ENCODE results near the gene MPPED1. TPM values are rescaled to one million over a fixed set of nuclear protein-coding genes. Genes with fewer than 3 reads are reported as not detected.

MPPED1 gene
- total and polyA plus RNA-seq, 2 of the 13 experiments (the other 11 are each of a cell fraction or from before 2014, with no cell fraction given), result 0.77 TPM; not detected in 1

DNA sequence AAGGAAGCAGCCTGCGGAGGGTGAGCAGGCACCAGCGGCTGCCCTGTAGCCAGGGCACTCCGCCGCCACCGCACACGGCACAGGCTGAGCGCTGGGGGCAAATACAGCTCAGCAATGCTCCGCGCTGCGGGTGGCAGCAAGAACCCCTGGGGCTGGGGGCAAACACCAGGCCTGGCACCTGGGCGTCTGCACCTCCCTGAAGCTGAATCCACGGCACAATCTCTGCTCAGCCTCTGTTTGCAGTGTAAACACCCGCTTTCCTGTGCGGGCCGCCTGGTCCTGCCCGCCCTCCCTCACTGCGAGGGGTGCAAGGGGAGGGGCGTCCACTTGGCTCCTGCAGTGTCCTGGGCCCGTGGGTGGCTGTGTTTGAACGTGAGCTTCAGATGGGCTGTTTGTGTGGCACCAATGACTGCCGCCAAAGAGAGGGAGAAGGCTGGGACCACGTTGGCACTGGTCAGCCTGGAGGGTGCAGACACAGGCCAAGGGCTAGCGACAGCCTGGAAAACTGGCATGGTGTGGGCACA lies 14.8 kb upstream of the MPPED1 start (continued):
- TF ChIP-seq PRMT3 (CRISPR knock-in tag; IDR thresholded peaks at IDR 0.05; ENCODE audit: borderline replicate concordance, low read depth) (no peak), ZNF124 (CRISPR knock-in tag; IDR thresholded peaks at IDR 0.05) (no peak), ZNF557 (CRISPR knock-in tag; IDR thresholded peaks at IDR 0.05) (no peak), YEATS4 (CRISPR knock-in tag; IDR thresholded peaks at IDR 0.05; ENCODE audit: borderline replicate concordance) (no peak), ZNF460 (CRISPR knock-in tag; IDR thresholded peaks at IDR 0.05; ENCODE audit: borderline replicate concordance) (no peak), ZFY (CRISPR knock-in tag; IDR thresholded peaks at IDR 0.05) (no peak; the same call in 1 of the 2 replicates), SP4 (CRISPR knock-in tag; IDR thresholded peaks at IDR 0.05) (no peak), CCAR2 (optimal IDR thresholded peaks at IDR 0.05; ENCODE audit: low read depth, low read length) (no peak), PPARG (CRISPR knock-in tag; conservative IDR thresholded peaks at IDR 0.05) (no peak), ZNF614 (CRISPR knock-in tag; IDR thresholded peaks at IDR 0.05; ENCODE audit: borderline replicate concordance) (no peak), ZNF446 (CRISPR knock-in tag; IDR thresholded peaks at IDR 0.05) (no peak), POLR2AphosphoS2 (IDR thresholded peaks at IDR 0.05; ENCODE audit: low read depth, low read length) (no peak), KLF12 (CRISPR knock-in tag; IDR thresholded peaks at IDR 0.05; ENCODE audit: borderline replicate concordance) (no peak), GFI1 (CRISPR knock-in tag; IDR thresholded peaks at IDR 0.05; ENCODE audit: borderline replicate concordance) (peak; percentile 98), EZH2 (conservative IDR thresholded peaks at IDR 0.05; ENCODE audit: low read depth, low read length) (no peak), PHB2 (IDR thresholded peaks at IDR 0.05; ENCODE audit: partially characterized antibody) (no peak), CREM (IDR thresholded peaks at IDR 0.05) (no peak), CREM (CRISPR knock-in tag; IDR thresholded peaks at IDR 0.05) (no peak), HNF4G (IDR thresholded peaks at IDR 0.05; ENCODE audit: borderline replicate concordance, low read depth, low read length) (no peak), HNF4G (CRISPR knock-in tag; IDR thresholded peaks at IDR 0.05; ENCODE audit: borderline replicate concordance, low read depth) (peak; percentile 65; the same call in 1 of the 2 replicates)
- TF ChIP-seq, protein P1, sequence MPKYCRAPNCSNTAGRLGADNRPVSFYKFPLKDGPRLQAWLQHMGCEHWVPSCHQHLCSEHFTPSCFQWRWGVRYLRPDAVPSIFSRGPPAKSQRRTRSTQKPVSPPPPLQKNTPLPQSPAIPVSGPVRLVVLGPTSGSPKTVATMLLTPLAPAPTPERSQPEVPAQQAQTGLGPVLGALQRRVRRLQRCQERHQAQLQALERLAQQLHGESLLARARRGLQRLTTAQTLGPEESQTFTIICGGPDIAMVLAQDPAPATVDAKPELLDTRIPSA (CRISPR knock-in tag; IDR thresholded peaks at IDR 0.05; ENCODE audit: borderline replicate concordance), result no peak
- TF ChIP-seq, protein P2, sequence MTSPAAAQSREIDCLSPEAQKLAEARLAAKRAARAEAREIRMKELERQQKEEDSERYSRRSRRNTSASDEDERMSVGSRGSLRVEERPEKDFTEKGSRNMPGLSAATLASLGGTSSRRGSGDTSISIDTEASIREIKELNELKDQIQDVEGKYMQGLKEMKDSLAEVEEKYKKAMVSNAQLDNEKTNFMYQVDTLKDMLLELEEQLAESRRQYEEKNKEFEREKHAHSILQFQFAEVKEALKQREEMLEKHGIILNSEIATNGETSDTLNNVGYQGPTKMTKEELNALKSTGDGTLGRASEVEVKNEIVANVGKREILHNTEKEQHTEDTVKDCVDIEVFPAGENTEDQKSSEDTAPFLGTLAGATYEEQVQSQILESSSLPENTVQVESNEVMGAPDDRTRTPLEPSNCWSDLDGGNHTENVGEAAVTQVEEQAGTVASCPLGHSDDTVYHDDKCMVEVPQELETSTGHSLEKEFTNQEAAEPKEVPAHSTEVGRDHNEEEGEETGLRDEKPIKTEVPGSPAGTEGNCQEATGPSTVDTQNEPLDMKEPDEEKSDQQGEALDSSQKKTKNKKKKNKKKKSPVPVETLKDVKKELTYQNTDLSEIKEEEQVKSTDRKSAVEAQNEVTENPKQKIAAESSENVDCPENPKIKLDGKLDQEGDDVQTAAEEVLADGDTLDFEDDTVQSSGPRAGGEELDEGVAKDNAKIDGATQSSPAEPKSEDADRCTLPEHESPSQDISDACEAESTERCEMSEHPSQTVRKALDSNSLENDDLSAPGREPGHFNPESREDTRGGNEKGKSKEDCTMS (CRISPR knock-in tag; conservative IDR thresholded peaks at IDR 0.05), result no peak
- TF ChIP-seq, protein P3, sequence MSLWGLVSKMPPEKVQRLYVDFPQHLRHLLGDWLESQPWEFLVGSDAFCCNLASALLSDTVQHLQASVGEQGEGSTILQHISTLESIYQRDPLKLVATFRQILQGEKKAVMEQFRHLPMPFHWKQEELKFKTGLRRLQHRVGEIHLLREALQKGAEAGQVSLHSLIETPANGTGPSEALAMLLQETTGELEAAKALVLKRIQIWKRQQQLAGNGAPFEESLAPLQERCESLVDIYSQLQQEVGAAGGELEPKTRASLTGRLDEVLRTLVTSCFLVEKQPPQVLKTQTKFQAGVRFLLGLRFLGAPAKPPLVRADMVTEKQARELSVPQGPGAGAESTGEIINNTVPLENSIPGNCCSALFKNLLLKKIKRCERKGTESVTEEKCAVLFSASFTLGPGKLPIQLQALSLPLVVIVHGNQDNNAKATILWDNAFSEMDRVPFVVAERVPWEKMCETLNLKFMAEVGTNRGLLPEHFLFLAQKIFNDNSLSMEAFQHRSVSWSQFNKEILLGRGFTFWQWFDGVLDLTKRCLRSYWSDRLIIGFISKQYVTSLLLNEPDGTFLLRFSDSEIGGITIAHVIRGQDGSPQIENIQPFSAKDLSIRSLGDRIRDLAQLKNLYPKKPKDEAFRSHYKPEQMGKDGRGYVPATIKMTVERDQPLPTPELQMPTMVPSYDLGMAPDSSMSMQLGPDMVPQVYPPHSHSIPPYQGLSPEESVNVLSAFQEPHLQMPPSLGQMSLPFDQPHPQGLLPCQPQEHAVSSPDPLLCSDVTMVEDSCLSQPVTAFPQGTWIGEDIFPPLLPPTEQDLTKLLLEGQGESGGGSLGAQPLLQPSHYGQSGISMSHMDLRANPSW (CRISPR knock-in tag; IDR thresholded peaks at IDR 0.05; ENCODE audit: borderline replicate concordance), result no peak
- TF ChIP-seq, protein P4, sequence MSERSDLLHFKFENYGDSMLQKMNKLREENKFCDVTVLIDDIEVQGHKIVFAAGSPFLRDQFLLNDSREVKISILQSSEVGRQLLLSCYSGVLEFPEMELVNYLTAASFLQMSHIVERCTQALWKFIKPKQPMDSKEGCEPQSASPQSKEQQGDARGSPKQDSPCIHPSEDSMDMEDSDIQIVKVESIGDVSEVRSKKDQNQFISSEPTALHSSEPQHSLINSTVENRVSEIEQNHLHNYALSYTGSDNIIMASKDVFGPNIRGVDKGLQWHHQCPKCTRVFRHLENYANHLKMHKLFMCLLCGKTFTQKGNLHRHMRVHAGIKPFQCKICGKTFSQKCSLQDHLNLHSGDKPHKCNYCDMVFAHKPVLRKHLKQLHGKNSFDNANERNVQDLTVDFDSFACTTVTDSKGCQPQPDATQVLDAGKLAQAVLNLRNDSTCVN (CRISPR knock-in tag; IDR thresholded peaks at IDR 0.05; ENCODE audit: borderline replicate concordance), result no peak
